NCI-H2107 treated with DMSO at 0.1 percent for 48 hours (cell line): ENCODE data around the gene RRP12.

Source experiments
- DNase-seq: peaks from one replicate; lab custom pipeline; 2025; ENCODE audit not compliant: unreplicated experiment; lab: John Stamatoyannopoulos, UW

The RRP12 gene

GRCh38 chr10:97336942-97337831, 64.0 kb downstream of the RRP12 start:
- DNase-seq: no peak

- DNase-seq: no peak
Observed at GRCh38 chr10:97336446-97336845, 64.7 kb downstream of the RRP12 start.

DNA sequence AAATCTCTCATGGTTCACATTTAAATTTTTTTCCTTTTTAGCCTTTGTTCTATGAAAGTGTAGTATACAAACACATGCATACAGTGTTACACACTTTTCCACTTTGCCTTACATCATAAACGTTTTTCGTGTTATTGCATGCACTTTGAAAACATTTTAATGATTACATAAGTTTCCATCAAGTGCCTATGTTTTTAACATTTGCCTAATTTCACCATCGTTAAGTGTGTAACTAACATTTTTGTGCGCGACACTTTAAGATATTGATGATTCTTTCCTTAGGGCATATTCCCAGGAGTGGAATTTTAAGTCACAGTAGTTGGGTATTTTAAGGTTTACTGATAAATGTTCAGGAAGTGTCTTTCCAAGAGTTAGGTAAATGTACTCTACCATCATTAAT, 65.1 kb downstream of the RRP12 start:
- DNase-seq: no peak

GRCh38 chr10:97335188-97335619, 65.9 kb downstream of the RRP12 start:
- no peak for DNase-seq

GRCh38 chr10:97334370-97335175, 66.6 kb downstream of the RRP12 start, which contains the start of gene FRAT2:
TSS of gene FRAT2 (minus strand) at chr10:97334729. CDS start at chr10:97334572, 157 bp downstream.
- peak; percentile 48 for DNase-seq

DNA sequence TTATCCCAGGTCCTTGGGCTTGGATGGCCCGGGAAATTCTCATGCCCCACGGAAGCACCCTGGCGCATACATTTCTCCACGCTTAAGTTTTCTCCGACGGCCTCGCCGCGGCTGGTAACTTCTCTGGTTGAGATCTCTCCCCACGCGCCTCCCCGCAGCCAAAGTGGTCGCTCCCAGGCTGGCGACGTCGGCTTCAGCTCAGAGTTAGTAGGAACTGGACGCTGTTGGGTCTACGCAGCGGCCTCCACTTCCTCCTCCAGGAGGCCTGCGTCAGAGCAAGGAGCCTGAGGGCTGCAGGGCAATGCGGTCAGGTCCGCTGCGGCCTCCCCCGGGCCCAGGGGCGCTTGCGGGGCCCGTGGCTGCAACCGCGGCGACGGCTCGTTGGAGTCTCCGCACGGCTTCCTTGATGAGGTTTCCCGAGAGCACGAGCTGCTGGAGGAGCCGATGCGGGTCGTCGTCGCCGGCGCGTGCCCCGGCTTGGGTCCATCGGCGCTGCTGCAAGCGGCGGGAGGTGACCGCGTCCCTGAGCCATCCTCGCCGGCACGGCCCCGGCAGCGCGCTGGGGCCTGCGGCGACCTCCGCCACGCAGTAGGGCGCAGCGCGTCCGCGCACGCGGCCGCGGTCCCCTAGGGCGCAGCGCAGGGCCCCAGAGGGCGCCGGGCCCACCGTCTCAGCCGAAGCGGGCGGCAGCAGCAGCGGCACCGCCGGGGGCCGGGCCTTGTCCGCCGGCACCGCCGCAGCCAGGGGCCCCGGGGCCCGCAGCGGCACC, 67.4 kb downstream of the RRP12 start:
- DNase-seq: no peak

GRCh38 chr10:97333351-97333600, 67.9 kb downstream of the RRP12 start:
- DNase-seq: peak; percentile 2

GRCh38 chr10:97332591-97333350, 68.4 kb downstream of the RRP12 start:
- DNase-seq: peak; percentile 59

- DNase-seq: no peak
Observed at GRCh38 chr10:97331153-97331703, 69.9 kb downstream of the RRP12 start.

DNA sequence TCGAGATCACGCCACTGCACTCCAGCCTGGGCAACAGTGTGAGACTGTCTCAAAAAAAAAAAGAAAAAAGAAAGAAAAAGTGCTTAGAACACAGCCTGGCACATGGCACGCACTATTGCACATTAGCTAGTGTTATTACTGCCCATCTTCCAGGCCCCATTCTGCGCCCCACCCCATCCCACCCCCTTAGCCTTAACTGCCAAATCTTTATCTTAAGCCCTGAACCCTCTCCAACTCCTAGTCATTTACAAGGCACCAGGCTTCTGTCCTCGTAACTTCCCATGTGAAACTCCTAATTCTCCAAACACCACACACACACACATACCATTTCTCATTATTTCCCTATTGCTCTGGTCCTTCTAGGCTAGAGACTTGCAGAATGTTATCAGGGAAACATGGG, 71.4 kb downstream of the RRP12 start:
- no peak for DNase-seq

- DNase-seq: no peak
Observed at GRCh38 chr10:97328646-97329453, 72.3 kb downstream of the RRP12 start.

- DNase-seq: no peak
Observed at GRCh38 chr10:97327348-97328294, 73.5 kb downstream of the RRP12 start.

DNA sequence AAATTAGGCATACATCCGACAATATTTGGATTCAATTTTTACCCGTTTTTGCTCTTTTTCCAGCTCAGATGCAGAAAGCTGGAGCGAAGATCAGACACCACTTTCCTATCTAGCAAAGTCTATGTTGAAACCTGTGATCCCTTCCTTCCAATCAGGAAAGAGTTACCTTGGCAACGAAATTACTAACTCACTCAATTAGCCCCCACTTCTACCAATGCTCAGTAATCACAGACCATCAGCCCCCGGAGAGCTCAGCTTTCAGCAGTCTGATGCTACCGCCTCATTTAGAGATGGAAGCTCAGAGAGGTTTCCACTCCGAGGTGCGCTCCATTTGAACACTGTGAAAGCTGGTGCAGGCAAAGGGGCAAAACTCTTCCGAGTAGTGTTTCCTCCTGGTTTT, 75.4 kb downstream of the RRP12 start:
- no peak for DNase-seq

DNA sequence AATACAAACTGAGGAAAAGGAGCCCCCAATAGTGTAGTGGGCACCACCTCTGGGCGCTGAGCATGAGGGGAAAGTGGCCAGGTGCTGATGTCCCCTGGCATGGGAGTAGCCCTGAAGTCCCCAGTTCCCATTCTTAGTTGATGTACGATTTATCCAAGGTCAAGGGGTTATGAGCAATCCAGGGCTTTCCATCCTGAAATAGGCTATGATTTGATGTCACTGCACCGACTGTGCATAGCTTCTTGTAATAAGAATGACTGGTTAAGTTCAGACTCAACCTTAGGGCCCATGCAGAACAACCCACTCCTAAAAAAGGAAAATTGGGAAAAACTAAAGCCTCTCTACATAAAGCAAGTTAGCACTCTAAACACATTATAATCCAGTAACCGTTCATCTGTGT, 77.6 kb downstream of the RRP12 start:
- no peak for DNase-seq

DNA sequence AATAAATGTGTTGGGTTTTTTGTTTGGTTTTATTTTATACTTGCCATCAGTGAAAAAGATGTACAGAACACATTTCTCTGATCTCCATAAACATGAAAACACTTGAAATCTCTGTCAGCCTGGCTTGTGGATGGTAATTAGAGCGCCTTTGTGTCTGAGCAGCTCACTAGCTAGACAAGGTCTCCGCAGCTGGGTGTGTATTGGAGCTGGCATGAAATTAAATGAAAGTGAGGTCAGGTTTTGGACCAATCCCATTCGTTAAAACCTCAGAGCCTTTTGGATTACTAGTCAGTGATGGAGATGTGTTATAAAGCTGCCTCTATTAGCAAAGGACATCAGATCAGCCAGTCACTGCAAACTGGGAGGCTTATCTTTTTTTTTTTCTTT, 79.3 kb downstream of the RRP12 start:
- peak; percentile 58 for DNase-seq

DNA sequence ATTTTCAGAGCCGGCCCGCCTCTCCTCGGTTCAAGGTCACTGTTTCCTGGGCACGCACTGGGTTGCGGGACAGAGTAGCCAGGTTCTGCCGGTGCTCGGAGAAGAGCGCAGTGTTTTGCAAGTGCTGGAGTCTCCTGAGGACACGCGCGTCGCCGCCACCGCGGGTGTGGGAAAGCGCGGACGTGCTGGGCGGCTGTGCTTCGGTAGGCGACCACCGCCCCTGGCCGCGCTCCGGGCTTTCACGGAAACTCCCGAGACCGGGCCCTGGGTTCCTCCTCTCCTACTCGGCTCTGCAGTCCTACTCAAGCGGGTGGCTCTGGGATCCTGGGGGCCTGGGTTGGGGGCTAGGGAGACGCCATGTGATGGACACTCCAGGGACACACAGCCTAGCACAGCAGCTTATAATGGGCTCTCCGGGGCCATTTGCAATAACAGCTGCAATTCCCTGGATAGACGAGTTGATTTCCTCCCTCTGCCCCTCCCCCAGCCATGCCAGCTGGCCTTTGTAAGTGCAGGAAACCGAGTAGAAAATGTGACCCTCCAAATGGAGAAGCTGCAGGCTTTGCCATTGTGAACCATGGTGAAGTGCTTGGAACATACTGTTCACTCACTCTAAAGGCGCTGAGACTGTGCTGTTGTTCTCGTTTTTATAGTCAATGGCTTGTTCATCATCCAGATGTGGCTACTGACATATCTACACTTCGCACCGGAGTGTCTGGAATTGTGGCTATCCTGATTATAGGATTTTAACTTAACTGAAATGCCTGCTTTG, 79.9 kb downstream of the RRP12 start:
- DNase-seq: peak; percentile 20

- no peak for DNase-seq
Observed at GRCh38 chr10:97320480-97321031, 80.6 kb downstream of the RRP12 start.
